ENCODE data around the gene SLC12A8.

- TF ChIP-seq TAF1 (IDR thresholded peaks at IDR 0.05; ENCODE audit: borderline replicate concordance, low read depth, low read length): 0 out of 2 replicates have a peak, but pooled peaks have one; percentile 10
- TF ChIP-seq POLR2AphosphoS5 (IDR thresholded peaks at IDR 0.05; ENCODE audit: low read depth, low read length): no peak
- peak; percentile 10; the same call in 1 of the 2 replicates for TF ChIP-seq POLR2A (IDR thresholded peaks at IDR 0.05; ENCODE audit: low read depth, low read length)
Observed at GRCh38 chr3:125107861-125108567, 104.5 kb downstream of the SLC12A8 start.

Measured in GM12892 (cell line).